HL-60 (cell line): ENCODE measurements around the gene TUBE1.

ENCODE experiments used
- POLR2AphosphoS5 ChIP-seq: IDR thresholded peaks from 2 replicates; pipeline ENCODE4 v1.6.1; 2012; ENCODE audit warnings: low read depth
- TF ChIP-seq, protein P1 (sequence below): IDR thresholded peaks from one replicate; pipeline ENCODE4 v1.5.1; 2011; ENCODE audit warnings: low read length, control low read depth, inconsistent platforms; ENCODE audit not compliant: insufficient read depth

DNA sequence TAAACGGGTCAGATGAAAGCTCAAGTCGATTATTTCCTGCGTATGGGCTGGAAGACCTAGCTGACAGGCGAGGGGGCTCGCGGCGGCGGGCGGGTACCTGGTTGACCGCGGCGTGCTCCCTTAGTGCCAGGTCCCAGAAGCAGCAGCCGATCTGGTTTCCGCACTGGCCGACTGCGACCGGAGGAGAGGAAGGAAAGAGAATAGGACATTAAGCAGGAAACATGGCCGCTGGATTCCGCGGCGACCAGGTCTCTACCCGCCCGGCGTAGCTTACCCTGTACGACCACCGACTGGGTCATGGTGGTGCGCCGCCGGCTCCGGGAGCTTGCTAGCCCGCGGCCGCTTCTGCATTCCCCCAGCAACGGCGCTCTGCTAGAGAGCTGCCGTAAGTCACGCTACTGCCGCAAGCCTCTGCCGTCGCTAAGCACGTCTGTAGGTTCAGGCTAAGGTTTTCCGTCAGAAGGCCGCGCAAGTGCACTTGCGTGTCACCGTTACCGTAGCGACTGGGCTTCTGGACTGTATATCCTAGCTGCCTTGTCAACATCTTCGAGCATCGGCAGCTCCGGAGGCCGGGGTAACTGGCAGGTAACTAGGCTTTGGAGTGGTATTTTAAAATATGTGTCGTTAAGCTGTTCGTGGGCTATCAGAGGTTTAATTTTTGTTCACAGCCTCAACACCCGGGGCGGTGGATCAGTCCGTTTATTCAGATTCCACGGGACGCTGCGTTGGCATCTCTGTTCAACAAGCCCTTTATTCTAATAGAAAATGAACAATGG lies at the start of gene TUBE1, which contains the start of gene FAM229B:
- peak; percentile 70; the same call in 1 of the 2 replicates for TF ChIP-seq POLR2AphosphoS5
- TF ChIP-seq, protein P1, sequence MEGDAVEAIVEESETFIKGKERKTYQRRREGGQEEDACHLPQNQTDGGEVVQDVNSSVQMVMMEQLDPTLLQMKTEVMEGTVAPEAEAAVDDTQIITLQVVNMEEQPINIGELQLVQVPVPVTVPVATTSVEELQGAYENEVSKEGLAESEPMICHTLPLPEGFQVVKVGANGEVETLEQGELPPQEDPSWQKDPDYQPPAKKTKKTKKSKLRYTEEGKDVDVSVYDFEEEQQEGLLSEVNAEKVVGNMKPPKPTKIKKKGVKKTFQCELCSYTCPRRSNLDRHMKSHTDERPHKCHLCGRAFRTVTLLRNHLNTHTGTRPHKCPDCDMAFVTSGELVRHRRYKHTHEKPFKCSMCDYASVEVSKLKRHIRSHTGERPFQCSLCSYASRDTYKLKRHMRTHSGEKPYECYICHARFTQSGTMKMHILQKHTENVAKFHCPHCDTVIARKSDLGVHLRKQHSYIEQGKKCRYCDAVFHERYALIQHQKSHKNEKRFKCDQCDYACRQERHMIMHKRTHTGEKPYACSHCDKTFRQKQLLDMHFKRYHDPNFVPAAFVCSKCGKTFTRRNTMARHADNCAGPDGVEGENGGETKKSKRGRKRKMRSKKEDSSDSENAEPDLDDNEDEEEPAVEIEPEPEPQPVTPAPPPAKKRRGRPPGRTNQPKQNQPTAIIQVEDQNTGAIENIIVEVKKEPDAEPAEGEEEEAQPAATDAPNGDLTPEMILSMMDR, result no peak
